ENCODE measurements around the gene ZNF765. TPM values are rescaled to one million over a fixed set of nuclear protein-coding genes. Genes with fewer than 3 reads are reported as not detected.
"Not testable (repeated sequence)": the region's sequence is repeated elsewhere in the genome, so short reads cannot be mapped to it uniquely, and the experiment has no call there.

The ZNF765 gene
- polyA plus RNA-seq, 3 donors from 2014 or later, result 5.2 to 13.0 (median 8.7) TPM

GRCh38 chr19:53431399-53432087, 36.6 kb downstream of the ZNF765 start, which contains the start of gene ZNF761:
ZNF761 (plus strand) TSS chr19:53431984; CDS start chr19:53447269, 15,285 bp downstream.
- peaks cover 33 to 46% of the 10 kb centered on the region in 2 donors for H3K4me1 Mint-ChIP-seq
- H3K27me3 Mint-ChIP-seq (ENCODE audit: low read depth in 3 of 3), result peaks cover 0 to 5% (median 3%) of the 10 kb centered on the region in 3 donors
- H3K9me3 Mint-ChIP-seq, result peaks cover 0 to 4% (median 0%) of the 10 kb centered on the region in 6 donors
- H3K27ac Mint-ChIP-seq, result peak within 1 kb of the TSS; percentile 96 to 99 (median 97)
- peak within 1 kb of the TSS; percentile 96 to 99 (median 98) for H3K4me3 Mint-ChIP-seq
- peaks cover 17 to 28% (median 23%) of the 10 kb centered on the region in 3 donors for H3K36me3 Mint-ChIP-seq
- DNase-seq, result peak; percentile 97

GRCh38 chr19:53432088-53432661, 37.2 kb downstream of the ZNF765 start:
- H3K27ac Mint-ChIP-seq, result peak overlapping the region; percentile 96 to 99 (median 97)
- peaks cover 0 to 4% (median 0%) of the 10 kb centered on the region in 6 donors for H3K9me3 Mint-ChIP-seq
- H3K4me3 Mint-ChIP-seq, result peak overlapping the region; percentile 96 to 99 (median 98)
- peaks cover 0 to 5% (median 3%) of the 10 kb centered on the region in 3 donors for H3K27me3 Mint-ChIP-seq (ENCODE audit: low read depth in 3 of 3)
- peaks cover 18 to 32% (median 28%) of the 10 kb centered on the region in 3 donors for H3K36me3 Mint-ChIP-seq
- peaks cover 33 to 46% of the 10 kb centered on the region in 2 donors for H3K4me1 Mint-ChIP-seq
- DNase-seq, result no peak

DNA sequence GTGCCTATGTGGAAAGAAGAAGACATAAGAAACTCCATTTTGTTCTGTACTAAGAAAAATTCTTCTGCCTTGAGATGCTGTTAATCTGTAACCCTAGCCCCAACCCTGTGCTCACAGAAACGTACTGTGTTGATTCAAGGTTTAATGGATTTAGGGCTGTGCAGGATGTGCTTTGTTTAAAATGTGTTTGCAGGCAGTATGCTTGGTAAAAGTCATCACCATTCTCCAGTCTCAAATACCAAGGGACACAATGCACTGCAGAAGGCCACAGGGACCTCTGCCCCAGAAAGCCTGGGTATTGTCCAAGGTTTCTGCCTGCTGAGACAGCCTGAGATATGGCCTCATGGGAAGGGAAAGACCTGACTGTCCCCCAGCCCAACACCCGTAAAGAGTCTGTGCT, 48.9 kb downstream of the ZNF765 start:
- H3K4me1 Mint-ChIP-seq, H3K4me3 Mint-ChIP-seq: not testable (repeated sequence)

GRCh38 chr19:53447196-53447595, 52.2 kb downstream of the ZNF765 start:
- H3K9me3 Mint-ChIP-seq, result peaks cover 38 to 91% (median 79%) of the 10 kb centered on the region in 6 donors
- peaks cover 70 to 85% (median 84%) of the 10 kb centered on the region in 3 donors for H3K36me3 Mint-ChIP-seq
- DNase-seq; H3K27ac Mint-ChIP-seq; H3K4me3 Mint-ChIP-seq; H3K4me1 Mint-ChIP-seq; H3K27me3 Mint-ChIP-seq (ENCODE audit: low read depth in 3 of 3): not testable (repeated sequence)

More for the DNA sequence above, 48.9 kb downstream of the ZNF765 start:
- Mint-ChIP-seq H3K36me3 (peaks cover 70 to 85% (median 81%) of the 10 kb centered on the region in 3 donors), H3K9me3 (peaks cover 26 to 87% (median 78%) of the 10 kb centered on the region in 6 donors)
- H3K27ac Mint-ChIP-seq; H3K27me3 Mint-ChIP-seq (ENCODE audit: low read depth in 3 of 3); DNase-seq: not testable (repeated sequence)

DNA sequence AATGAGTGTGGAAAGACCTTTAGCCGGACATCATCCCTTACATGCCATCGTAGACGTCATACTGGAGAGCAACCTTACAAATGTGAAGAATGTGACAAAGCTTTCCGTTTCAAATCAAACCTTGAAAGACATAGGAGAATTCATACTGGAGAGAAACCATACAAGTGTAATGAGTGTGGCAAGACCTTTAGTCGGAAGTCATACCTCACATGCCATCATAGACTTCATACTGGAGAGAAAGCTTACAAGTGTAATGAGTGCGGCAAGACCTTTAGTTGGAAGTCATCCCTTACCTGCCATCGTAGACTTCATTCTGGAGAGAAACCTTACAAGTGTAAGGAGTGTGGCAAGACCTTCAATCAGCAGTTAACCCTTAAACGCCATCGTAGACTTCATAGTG, 60.9 kb downstream of the ZNF765 start:
- Mint-ChIP-seq H3K27me3 (ENCODE audit: low read depth in 3 of 3) (peaks cover 0 to 2% (median 0%) of the 10 kb centered on the region in 3 donors), H3K4me1 (no peaks in the 10 kb centered on the region), H3K9me3 (peaks cover 62 to 94% (median 92%) of the 10 kb centered on the region in 6 donors), H3K27ac (no peak overlapping the region), H3K36me3 (peaks cover 58 to 76% (median 70%) of the 10 kb centered on the region in 3 donors), H3K4me3 (no peak overlapping the region)
- DNase-seq, result no peak

DNA sequence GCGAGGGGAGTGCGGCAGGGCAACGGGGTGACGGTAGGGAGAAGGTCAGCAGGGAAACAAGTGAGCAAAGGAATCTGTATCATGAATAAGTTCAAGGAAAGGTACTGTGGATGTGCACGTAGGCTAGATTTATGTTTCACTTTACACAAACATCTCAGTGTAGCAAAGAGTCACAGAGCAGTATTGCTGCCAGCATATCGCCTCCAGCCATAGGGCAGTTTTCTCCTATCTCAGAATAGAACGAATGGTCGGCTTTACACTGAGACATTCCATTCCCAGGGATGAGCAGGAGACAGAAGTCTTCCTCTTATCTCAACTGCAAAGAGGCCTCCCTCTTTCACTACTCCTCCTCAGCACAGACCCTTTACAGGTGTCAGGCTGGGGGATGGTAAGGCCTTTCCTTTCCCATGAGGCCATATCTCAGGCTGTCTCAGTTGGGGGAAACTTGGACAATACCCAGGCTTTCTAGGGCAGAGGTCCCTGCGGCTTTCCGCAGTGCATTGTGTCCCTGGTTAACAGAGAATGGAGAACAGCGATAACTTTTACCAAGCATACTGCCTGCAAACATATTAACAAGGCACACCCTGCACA, 65.3 kb downstream of the ZNF765 start:
- not testable (repeated sequence) for H3K4me1 Mint-ChIP-seq, H3K27ac Mint-ChIP-seq, DNase-seq, H3K4me3 Mint-ChIP-seq
- Mint-ChIP-seq H3K9me3 (peaks cover 59 to 82% (median 73%) of the 10 kb centered on the region in 6 donors), H3K36me3 (peaks cover 30 to 44% (median 33%) of the 10 kb centered on the region in 3 donors), H3K27me3 (ENCODE audit: low read depth in 3 of 3) (peaks cover 0 to 17% (median 4%) of the 10 kb centered on the region in 3 donors)

DNA sequence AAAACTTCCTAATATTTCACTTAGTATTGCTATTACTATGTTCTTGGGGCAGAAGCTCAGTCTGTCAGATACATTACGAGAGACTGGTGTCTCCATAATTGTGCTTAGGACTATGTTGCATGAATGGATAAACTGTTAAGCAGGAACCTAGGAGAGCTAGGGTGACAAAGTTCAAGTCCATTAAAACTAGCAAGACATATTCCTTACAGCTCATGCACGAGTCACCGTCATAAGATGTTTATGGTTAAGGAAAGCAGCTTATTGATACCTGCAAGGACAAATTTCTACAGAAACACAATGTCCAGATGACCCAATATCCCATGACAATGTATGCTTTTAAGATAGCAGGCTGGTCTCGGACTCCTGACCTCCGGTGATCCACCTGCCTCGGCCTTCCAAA, 66.9 kb downstream of the ZNF765 start:
- H3K36me3 Mint-ChIP-seq, result peaks cover 14 to 28% (median 17%) of the 10 kb centered on the region in 3 donors
- DNase-seq, result no peak
- peaks cover 0 to 17% (median 4%) of the 10 kb centered on the region in 3 donors for H3K27me3 Mint-ChIP-seq (ENCODE audit: low read depth in 3 of 3)
- H3K9me3 Mint-ChIP-seq, result peaks cover 43 to 66% (median 58%) of the 10 kb centered on the region in 6 donors
- H3K27ac Mint-ChIP-seq, result no peak overlapping the region
- peaks cover 6 to 8% of the 10 kb centered on the region in 2 donors for H3K4me1 Mint-ChIP-seq
- no peak overlapping the region for H3K4me3 Mint-ChIP-seq

GRCh38 chr19:53462861-53463260, 67.9 kb downstream of the ZNF765 start:
- Mint-ChIP-seq H3K9me3 (peaks cover 37 to 56% (median 49%) of the 10 kb centered on the region in 6 donors), H3K27ac (no peak overlapping the region), H3K4me3 (no peak overlapping the region), H3K27me3 (ENCODE audit: low read depth in 3 of 3) (peaks cover 0 to 17% (median 9%) of the 10 kb centered on the region in 3 donors), H3K36me3 (peaks cover 8 to 21% (median 13%) of the 10 kb centered on the region in 3 donors), H3K4me1 (peaks cover 13 to 18% of the 10 kb centered on the region in 2 donors)
- DNase-seq, result no peak

DNA sequence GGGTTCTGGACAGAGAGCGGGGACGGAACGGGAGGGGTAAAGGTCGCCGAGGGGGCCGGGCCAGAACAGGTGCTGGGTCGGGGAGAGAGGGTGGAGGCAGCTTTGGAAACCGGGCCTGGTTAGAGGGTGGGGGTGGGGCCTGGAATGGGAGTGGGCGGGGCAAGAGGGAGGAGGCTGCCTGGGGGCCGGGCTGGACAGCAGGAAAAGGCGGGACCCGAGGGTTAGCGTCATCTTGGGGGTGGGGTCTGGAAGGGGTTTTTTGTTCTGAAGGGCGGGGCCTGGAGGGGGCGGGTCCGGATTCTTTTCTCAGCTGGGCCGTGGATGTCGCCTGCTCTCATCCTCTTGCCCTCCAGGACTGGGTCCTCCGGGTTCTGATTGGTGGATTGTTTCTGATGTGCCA, 68.3 kb downstream of the ZNF765 start:
- Mint-ChIP-seq H3K27me3 (ENCODE audit: low read depth in 3 of 3) (peaks cover 0 to 17% (median 9%) of the 10 kb centered on the region in 3 donors), H3K36me3 (peaks cover 7 to 18% (median 12%) of the 10 kb centered on the region in 3 donors), H3K27ac (no peak overlapping the region), H3K4me3 (peak overlapping the region in 1 of 5 donors; percentile 29), H3K9me3 (peaks cover 35 to 52% (median 45%) of the 10 kb centered on the region in 6 donors), H3K4me1 (peaks cover 15 to 22% of the 10 kb centered on the region in 2 donors)
- DNase-seq, result peak in 1 of 3 donors; percentile 7

- peaks cover 0 to 14% (median 11%) of the 10 kb centered on the region in 3 donors for H3K27me3 Mint-ChIP-seq (ENCODE audit: low read depth in 3 of 3)
- H3K36me3 Mint-ChIP-seq, result peaks cover 2 to 14% (median 8%) of the 10 kb centered on the region in 3 donors
- no peak for DNase-seq
- H3K27ac Mint-ChIP-seq, result peak overlapping the region; percentile 80 to 94 (median 88)
- H3K4me1 Mint-ChIP-seq, result peaks cover 30 to 42% of the 10 kb centered on the region in 2 donors
- peak overlapping the region; percentile 93 to 95 (median 94) for H3K4me3 Mint-ChIP-seq
- H3K9me3 Mint-ChIP-seq, result peaks cover 9 to 17% (median 14%) of the 10 kb centered on the region in 6 donors
Observed at GRCh38 chr19:53466726-53467484, 72.0 kb downstream of the ZNF765 start.

GRCh38 chr19:53467485-53468262, 72.7 kb downstream of the ZNF765 start, which contains the start of gene ZNF813:
ZNF813 (plus strand) TSS chr19:53467733; CDS start chr19:53483823, 16,090 bp downstream.
- Mint-ChIP-seq H3K4me1 (peaks cover 33 to 46% of the 10 kb centered on the region in 2 donors), H3K27me3 (ENCODE audit: low read depth in 3 of 3) (peaks cover 0 to 13% (median 11%) of the 10 kb centered on the region in 3 donors), H3K27ac (peak within 1 kb of the TSS; percentile 80 to 94 (median 88)), H3K36me3 (peaks cover 7 to 16% (median 14%) of the 10 kb centered on the region in 3 donors), H3K4me3 (peak within 1 kb of the TSS; percentile 93 to 95 (median 94)), H3K9me3 (peaks cover 9 to 17% (median 12%) of the 10 kb centered on the region in 6 donors)
- peak; percentile 89 to 92 (median 92) for DNase-seq

DNA sequence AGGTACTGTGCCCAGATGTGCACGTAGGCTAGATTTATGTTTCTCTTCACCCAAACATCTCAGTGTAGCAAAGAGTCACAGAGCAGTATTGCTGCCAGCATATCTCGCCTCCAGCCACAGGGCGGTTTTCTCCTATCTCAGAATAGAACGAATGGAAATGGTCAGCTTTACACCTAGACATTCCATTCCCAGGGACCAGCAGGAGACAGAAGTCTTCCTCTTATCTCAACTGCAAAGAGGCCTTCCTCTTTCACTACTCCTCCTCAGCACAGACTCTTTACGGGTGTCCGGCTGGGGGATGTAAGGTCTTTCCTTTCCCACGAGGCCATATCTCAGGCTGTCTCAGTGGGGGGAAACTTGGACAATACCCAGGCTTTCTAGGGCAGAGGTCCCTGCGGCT, 73.7 kb downstream of the ZNF765 start:
- peak overlapping the region; percentile 93 to 95 (median 94) for H3K4me3 Mint-ChIP-seq
- H3K27ac Mint-ChIP-seq, result peak overlapping the region; percentile 5 to 90 (median 23)
- peaks cover 10 to 18% (median 16%) of the 10 kb centered on the region in 3 donors for H3K36me3 Mint-ChIP-seq
- peaks cover 33 to 46% of the 10 kb centered on the region in 2 donors for H3K4me1 Mint-ChIP-seq
- H3K27me3 Mint-ChIP-seq (ENCODE audit: low read depth in 3 of 3); DNase-seq: not testable (repeated sequence)
- peaks cover 4 to 10% (median 5%) of the 10 kb centered on the region in 6 donors for H3K9me3 Mint-ChIP-seq

Data from immature natural killer cell (primary cell).